Left lung (tissue), 10 donors: ENCODE measurements around the gene ANGPT4. TPM values are rescaled to one million over a fixed set of nuclear protein-coding genes. Genes with fewer than 3 reads are reported as not detected.

Experiments
- ATAC-seq: fragments of 200-7000 bp; cut with Tn5 transposase; one replicate; pipeline ENCODE4 v1.9.1; 2020; ENCODE audit warnings: moderate library complexity
- DNase-seq, 4 donors: peaks; one replicate each; pipeline ENCODE4 v3.0.0-alpha.2; 2013 to 2020
- H3K27ac ChIP-seq, 2 donors: fragments of 200-600 bp; sonication (generic) in 1 of 2; one replicate each; pipeline versions ENCODE4 v1.5.0 to v1.8.0; 2020 to 2021
- H3K27me3 ChIP-seq, 2 donors: fragments of 200-600 bp; sonication (generic) in 1 of 2; one replicate each; pipeline versions ENCODE4 v1.5.0 to v1.8.0; 2020 to 2021
- H3K36me3 ChIP-seq, 2 donors: fragments of 200-600 bp; sonication (generic) in 1 of 2; one replicate each; pipeline versions ENCODE4 v1.5.0 to v1.8.0; 2020 to 2021
- H3K4me1 ChIP-seq, 2 donors: fragments of 200-600 bp; one replicate each; pipeline ENCODE4 v1.8.0; 2021
- H3K4me3 ChIP-seq, 2 donors: fragments of 200-600 bp; sonication (generic) in 1 of 2; one replicate each; pipeline versions ENCODE4 v1.5.0 to v1.8.0; 2020 to 2021; ENCODE audit warnings: mild to moderate bottlenecking in 1 of 2
- H3K9me3 ChIP-seq, 2 donors: fragments of 200-600 bp; sonication (generic) in 1 of 2; one replicate each; pipeline versions ENCODE4 v1.5.0 to v1.8.0; 2020 to 2021
- CTCF ChIP-seq, 2 donors: fragments of 200-600 bp; sonication (generic) in 1 of 2; IDR thresholded peaks; one replicate each; pipeline versions ENCODE4 v1.5.0 to v1.8.0; 2021; ENCODE audit warnings: antibody characterized with exemption in 2 of 2
- intact Hi-C, 2 donors: fragments of 100-400 bp; cut with DNase I; formaldehyde crosslinking; loops; one replicate each; pipeline versions ENCODE4 v1.11.2 to v1.14.2; 2022
- polyA plus RNA-seq, 6 donors: library from polyadenylated mRNA; unstranded; fragments of 120-200 nt; gene quantifications; one replicate each; pipeline ENCODE4 v1.2.1, GENCODE V29; 2013; ENCODE audit not compliant: insufficient read length in 6 of 6
- total RNA-seq, 2 donors: library from RNA; stranded (reverse); fragmentation: NEBNext Ultra II Directional; extraction: Animal tissue kit (Norgen Biotek cat#: 25700); gene quantifications; one replicate each; pipeline ENCODE4 v1.2.1, GENCODE V29; 2021
- donor health status: DM: no; HTN: yes; CAD: no.
- donor health status: DM: no; HTN: no; CAD: no.

The ANGPT4 gene
- total and polyA plus RNA-seq, 8 donors: 0.06 to 0.20 (median 0.10) TPM

GRCh38 chr20:910132-910869 lies 5.8 kb downstream of the ANGPT4 start:
- peak overlapping the region in 1 of 2 donors; percentile 3 for H3K27ac ChIP-seq
- H3K27me3 ChIP-seq: peaks cover 0 to 16% of the 10 kb centered on the region in 2 donors
- H3K9me3 ChIP-seq: no peaks in the 10 kb centered on the region
- ATAC-seq (no peak), DNase-seq (no peak)
- intact Hi-C loops: no loop called here
- H3K4me3 ChIP-seq: no peak overlapping the region
- no peaks in the 10 kb centered on the region for H3K36me3 ChIP-seq
- TF ChIP-seq CTCF (IDR thresholded peaks at IDR 0.05): no peak
- H3K4me1 ChIP-seq: peaks cover 0 to 15% of the 10 kb centered on the region in 2 donors

GRCh38 chr20:909641-910040 lies 6.5 kb downstream of the ANGPT4 start:
- Histone ChIP-seq H3K36me3 (no peaks in the 10 kb centered on the region), H3K27me3 (peaks cover 0 to 16% of the 10 kb centered on the region in 2 donors), H3K4me1 (peaks cover 0 to 18% of the 10 kb centered on the region in 2 donors), H3K27ac (no peak overlapping the region), H3K4me3 (no peak overlapping the region), H3K9me3 (no peaks in the 10 kb centered on the region)
- DNase-seq (no peak), ATAC-seq (no peak)
- no peak for TF ChIP-seq CTCF (IDR thresholded peaks at IDR 0.05)
- intact Hi-C loops: no loop called here

- Histone ChIP-seq H3K27ac (no peak overlapping the region), H3K4me3 (no peak overlapping the region), H3K27me3 (peaks cover 0 to under 1% of the 10 kb centered on the region in 2 donors), H3K4me1 (peaks cover 0 to 18% of the 10 kb centered on the region in 2 donors), H3K9me3 (no peaks in the 10 kb centered on the region), H3K36me3 (no peaks in the 10 kb centered on the region)
- intact Hi-C loops: no loop called here
- ATAC-seq (peak; percentile 38), DNase-seq (no peak)
- TF ChIP-seq CTCF (IDR thresholded peaks at IDR 0.05): no peak
Observed at GRCh38 chr20:906703-907270, 9.3 kb downstream of the ANGPT4 start.

- no peak for TF ChIP-seq CTCF (IDR thresholded peaks at IDR 0.05)
- H3K36me3 ChIP-seq: no peaks in the 10 kb centered on the region
- no peaks in the 10 kb centered on the region for H3K9me3 ChIP-seq
- ATAC-seq (peak; percentile 37), DNase-seq (no peak)
- H3K4me1 ChIP-seq: peaks cover 0 to 18% of the 10 kb centered on the region in 2 donors
- intact Hi-C loops: no loop called here
- no peak overlapping the region for H3K27ac ChIP-seq
- H3K27me3 ChIP-seq: no peaks in the 10 kb centered on the region
- H3K4me3 ChIP-seq: no peak overlapping the region
Observed at GRCh38 chr20:906001-906520, 10.1 kb downstream of the ANGPT4 start.

GRCh38 chr20:905396-905961 lies 10.7 kb downstream of the ANGPT4 start:
- Histone ChIP-seq H3K9me3 (no peaks in the 10 kb centered on the region), H3K27ac (no peak overlapping the region), H3K27me3 (no peaks in the 10 kb centered on the region), H3K4me3 (no peak overlapping the region), H3K36me3 (no peaks in the 10 kb centered on the region), H3K4me1 (peaks cover 0 to 18% of the 10 kb centered on the region in 2 donors)
- intact Hi-C loops: no loop called here
- DNase-seq (no peak), ATAC-seq (peak; percentile 62)
- TF ChIP-seq CTCF (IDR thresholded peaks at IDR 0.05): no peak
